BJ (cell line): ENCODE measurements around the gene PLXNB2. TPM values are rescaled to one million over a fixed set of nuclear protein-coding genes. Genes with fewer than 3 reads are reported as not detected.

ENCODE experiments used
- CTCF ChIA-PET: fragments of 350-600 bp; formaldehyde crosslinking; extraction: SDS; loops from one replicate; lab custom pipeline; 2021; ENCODE audit warnings: antibody characterized with exemption, inconsistent platforms; lab: Yijun Ruan, JAX
- POLR2A ChIA-PET: fragments of 300-600 bp; sonication (Branson Sonifier 250); formaldehyde crosslinking; extraction: SDS; loops from one replicate; lab custom pipeline; 2021; ENCODE audit warnings: antibody characterized with exemption; lab: Charles Lee
- DNase-seq: peaks from one replicate; pipeline ENCODE4 v3.0.0-alpha.2; 2011; ENCODE audit warnings: low read depth
- H3K27me3 ChIP-seq: 2 replicates; pipeline ENCODE4 v1.6.0; 2011; ENCODE audit warnings: low read length; ENCODE audit not compliant: control insufficient read depth, insufficient read depth
- H3K36me3 ChIP-seq: 2 replicates; pipeline ENCODE4 v1.5.1; 2011; ENCODE audit warnings: low read length; ENCODE audit not compliant: control insufficient read depth, insufficient read depth
- H3K4me3 ChIP-seq: 2 replicates; pipeline ENCODE4 v1.5.1; 2011; ENCODE audit warnings: low read depth, mild to moderate bottlenecking, control low read depth, low read length
- polyA minus RNA-seq: library from RNA; depleted of rRNA, polyadenylated mRNA; stranded (reverse); fragments of >200 nt; gene quantifications from 2 replicates; pipeline ENCODE4 v1.2.3, GENCODE V29; 2011; rRNA and poly(A)+ RNA removed
- polyA plus RNA-seq: library from polyadenylated mRNA; depleted of rRNA; stranded (reverse); fragments of >200 nt; gene quantifications from 2 replicates; pipeline ENCODE4 v1.2.3, GENCODE V29; 2011; rRNA removed
- TF ChIP-seq, protein P1 (sequence below): IDR thresholded peaks from 2 replicates; pipeline ENCODE4 v1.5.1; 2011; ENCODE audit warnings: low read depth, mild to moderate bottlenecking, control low read depth, inconsistent platforms, low read length, moderate library complexity; ENCODE audit not compliant: insufficient read depth

PLXNB2 gene, protein sequence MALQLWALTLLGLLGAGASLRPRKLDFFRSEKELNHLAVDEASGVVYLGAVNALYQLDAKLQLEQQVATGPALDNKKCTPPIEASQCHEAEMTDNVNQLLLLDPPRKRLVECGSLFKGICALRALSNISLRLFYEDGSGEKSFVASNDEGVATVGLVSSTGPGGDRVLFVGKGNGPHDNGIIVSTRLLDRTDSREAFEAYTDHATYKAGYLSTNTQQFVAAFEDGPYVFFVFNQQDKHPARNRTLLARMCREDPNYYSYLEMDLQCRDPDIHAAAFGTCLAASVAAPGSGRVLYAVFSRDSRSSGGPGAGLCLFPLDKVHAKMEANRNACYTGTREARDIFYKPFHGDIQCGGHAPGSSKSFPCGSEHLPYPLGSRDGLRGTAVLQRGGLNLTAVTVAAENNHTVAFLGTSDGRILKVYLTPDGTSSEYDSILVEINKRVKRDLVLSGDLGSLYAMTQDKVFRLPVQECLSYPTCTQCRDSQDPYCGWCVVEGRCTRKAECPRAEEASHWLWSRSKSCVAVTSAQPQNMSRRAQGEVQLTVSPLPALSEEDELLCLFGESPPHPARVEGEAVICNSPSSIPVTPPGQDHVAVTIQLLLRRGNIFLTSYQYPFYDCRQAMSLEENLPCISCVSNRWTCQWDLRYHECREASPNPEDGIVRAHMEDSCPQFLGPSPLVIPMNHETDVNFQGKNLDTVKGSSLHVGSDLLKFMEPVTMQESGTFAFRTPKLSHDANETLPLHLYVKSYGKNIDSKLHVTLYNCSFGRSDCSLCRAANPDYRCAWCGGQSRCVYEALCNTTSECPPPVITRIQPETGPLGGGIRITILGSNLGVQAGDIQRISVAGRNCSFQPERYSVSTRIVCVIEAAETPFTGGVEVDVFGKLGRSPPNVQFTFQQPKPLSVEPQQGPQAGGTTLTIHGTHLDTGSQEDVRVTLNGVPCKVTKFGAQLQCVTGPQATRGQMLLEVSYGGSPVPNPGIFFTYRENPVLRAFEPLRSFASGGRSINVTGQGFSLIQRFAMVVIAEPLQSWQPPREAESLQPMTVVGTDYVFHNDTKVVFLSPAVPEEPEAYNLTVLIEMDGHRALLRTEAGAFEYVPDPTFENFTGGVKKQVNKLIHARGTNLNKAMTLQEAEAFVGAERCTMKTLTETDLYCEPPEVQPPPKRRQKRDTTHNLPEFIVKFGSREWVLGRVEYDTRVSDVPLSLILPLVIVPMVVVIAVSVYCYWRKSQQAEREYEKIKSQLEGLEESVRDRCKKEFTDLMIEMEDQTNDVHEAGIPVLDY (N-terminal part only)
- 83.7 and 143 TPM in 2 replicates for polyA plus RNA-seq
- polyA minus RNA-seq, result 151 and 183 TPM in 2 replicates

GRCh38 chr22:50306753-50307749, at the start of gene PLXNB2:
TSS of gene PLXNB2 (minus strand) at chr22:50307646. CDS start at chr22:50290584, 17,062 bp downstream.
- CTCF ChIA-PET, result interaction anchor here (0.6 to 7.4 kb wide), 6 partner anchors 14 to 34 kb away, joined by 3 to 38 read pairs (median 17); partner anchors contain the start of gene DENND6B
- Histone ChIP-seq H3K27me3 (no peaks in the 10 kb centered on the region), H3K4me3 (peak within 1 kb of the TSS; percentile 98), H3K36me3 (peaks cover 18% of the 10 kb centered on the region)
- POLR2A ChIA-PET, result no interaction called here
- DNase-seq, result no peak
- TF ChIP-seq, protein P1, sequence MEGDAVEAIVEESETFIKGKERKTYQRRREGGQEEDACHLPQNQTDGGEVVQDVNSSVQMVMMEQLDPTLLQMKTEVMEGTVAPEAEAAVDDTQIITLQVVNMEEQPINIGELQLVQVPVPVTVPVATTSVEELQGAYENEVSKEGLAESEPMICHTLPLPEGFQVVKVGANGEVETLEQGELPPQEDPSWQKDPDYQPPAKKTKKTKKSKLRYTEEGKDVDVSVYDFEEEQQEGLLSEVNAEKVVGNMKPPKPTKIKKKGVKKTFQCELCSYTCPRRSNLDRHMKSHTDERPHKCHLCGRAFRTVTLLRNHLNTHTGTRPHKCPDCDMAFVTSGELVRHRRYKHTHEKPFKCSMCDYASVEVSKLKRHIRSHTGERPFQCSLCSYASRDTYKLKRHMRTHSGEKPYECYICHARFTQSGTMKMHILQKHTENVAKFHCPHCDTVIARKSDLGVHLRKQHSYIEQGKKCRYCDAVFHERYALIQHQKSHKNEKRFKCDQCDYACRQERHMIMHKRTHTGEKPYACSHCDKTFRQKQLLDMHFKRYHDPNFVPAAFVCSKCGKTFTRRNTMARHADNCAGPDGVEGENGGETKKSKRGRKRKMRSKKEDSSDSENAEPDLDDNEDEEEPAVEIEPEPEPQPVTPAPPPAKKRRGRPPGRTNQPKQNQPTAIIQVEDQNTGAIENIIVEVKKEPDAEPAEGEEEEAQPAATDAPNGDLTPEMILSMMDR, result no peak

DNA sequence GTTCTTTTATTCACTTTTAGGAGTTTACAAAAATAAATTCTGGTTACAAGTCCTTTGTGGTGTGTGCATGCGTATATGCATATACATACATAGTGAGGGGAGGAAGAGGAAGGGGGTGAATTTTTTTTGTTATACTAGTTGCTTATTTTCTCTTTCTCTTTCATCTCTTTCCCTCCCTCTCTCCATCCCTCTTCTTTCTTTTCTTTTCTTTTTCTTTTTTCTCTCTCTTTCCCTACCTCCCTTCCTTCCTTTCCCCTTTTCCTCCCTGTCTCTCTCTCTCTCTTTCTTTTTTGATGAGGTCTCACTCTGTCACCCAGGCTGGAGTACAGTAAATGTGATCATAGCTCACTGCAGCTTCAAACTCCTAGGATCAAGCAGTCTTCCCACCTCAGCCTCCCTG, 49.8 kb upstream of the PLXNB2 start:
- Histone ChIP-seq H3K27me3 (no peaks in the 10 kb centered on the region), H3K4me3 (no peak overlapping the region), H3K36me3 (peaks cover 5% of the 10 kb centered on the region; the same call in 1 of the 2 replicates)
- POLR2A ChIA-PET, result interaction anchor here (0.6 kb wide), 1 partner anchor 240 kb away, joined by 6 read pairs; no protein-coding TSS in a partner anchor
- TF ChIP-seq, protein P1, result no peak
- CTCF ChIA-PET, result interaction anchor here (0.6 to 1.0 kb wide), 2 partner anchors 9 to 500 kb away, joined by 3 to 5 read pairs; no protein-coding TSS in a partner anchor
- no peak for DNase-seq

DNA sequence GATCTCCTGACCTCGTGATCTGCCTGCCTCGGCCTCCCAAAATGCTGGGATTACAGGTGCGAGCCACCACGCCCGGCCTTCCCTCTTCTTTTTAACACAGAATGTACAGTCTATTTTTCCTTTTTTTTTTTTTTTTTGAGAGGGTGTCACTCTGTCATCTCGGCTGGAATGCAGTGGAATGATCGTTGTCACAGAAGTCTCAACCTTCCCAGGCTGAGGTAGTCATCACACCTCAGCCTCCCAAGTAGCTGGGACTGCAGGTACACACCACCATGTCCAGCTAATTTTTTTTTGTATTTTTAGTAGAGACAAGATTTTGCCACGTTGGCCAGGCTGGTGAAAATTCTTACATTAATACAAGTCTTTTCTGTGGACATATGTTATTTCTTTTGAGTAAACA, 48.7 kb upstream of the PLXNB2 start:
- no peak for DNase-seq
- Histone ChIP-seq H3K4me3 (no peak overlapping the region), H3K27me3 (no peaks in the 10 kb centered on the region), H3K36me3 (peaks cover 5% of the 10 kb centered on the region; the same call in 1 of the 2 replicates)
- TF ChIP-seq, protein P1, result no peak
- ChIA-PET CTCF (interaction anchor here (1.4 kb wide), 1 partner anchor 10 kb away, joined by 4 read pairs; no protein-coding TSS in a partner anchor), POLR2A (no interaction called here)

DNA sequence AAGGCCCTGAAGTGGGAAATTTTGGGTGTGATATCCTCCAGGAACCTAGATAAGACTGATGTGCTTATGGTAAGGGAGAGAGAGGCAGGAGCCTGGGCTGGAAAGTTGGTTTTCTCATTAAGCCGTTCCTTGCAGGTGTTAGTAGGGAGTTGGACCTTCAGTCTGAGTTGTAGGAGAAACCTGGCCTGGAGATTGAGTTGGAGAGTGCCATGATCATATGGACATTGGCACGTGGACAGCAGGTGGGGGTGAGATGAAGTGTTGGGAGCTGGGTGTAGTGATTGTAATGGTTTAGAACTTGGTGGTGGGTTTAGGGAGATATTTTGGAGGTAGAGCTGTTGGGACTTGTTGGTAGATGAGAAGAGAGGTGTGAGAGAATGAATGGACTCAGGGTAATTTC, 40.6 kb upstream of the PLXNB2 start:
- TF ChIP-seq, protein P1, result no peak
- DNase-seq, result no peak
- POLR2A ChIA-PET, result no interaction called here
- Histone ChIP-seq H3K36me3 (peaks cover 3% of the 10 kb centered on the region; the same call in 1 of the 2 replicates), H3K27me3 (no peaks in the 10 kb centered on the region), H3K4me3 (no peak overlapping the region)
- CTCF ChIA-PET, result interaction anchor here (1.0 to 1.4 kb wide), 4 partner anchors 9 to 98 kb away, joined by 3 to 5 read pairs (median 3); no protein-coding TSS in a partner anchor
